ENCODE measurements around the gene NDUFA11. TPM values are rescaled to one million over a fixed set of nuclear protein-coding genes. Genes with fewer than 3 reads are reported as not detected.
"Not testable (repeated sequence)": the region's sequence is repeated elsewhere in the genome, so short reads cannot be mapped to it uniquely, and the experiment has no call there.

NDUFA11 gene
- total and polyA plus RNA-seq, 7 donors = 242 to 450 (median 395) TPM

DNA sequence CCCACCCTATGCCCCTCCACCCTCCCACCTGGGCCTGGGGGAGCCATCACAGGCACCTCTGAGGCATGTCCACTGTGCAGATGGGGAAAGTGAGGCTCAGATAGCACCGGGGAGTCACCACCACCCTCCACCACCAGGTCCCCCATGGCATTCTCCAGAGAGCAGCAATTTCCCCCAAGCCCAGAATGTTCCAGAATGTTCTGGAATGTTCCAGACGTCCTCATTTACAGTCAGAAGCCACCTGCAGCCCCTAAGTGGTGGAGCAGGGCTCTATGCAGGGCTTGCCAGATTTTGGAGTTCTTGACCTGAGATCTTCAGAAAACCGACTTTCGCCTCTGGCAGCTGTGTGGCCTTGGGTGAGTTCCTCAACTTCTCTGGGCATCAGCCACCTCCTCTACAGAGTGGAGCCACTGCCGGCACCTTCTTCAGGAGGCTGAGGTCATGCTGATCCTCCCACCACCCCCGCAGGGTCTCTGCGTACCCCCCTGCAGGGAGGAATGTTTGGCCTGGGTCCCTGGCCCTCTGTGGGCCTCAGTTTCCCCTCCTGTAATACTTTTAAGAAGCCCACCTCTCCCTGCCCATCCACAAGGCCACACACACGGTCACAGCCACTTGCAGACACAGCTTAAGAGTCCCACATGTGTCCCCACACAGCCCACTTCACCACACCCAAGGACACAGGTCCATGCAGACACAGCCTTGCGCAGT lies 39.4 kb downstream of the NDUFA11 start:
- intact Hi-C loops (cut with DNase I) = no loop called here
- Histone ChIP-seq H3K4me3 (no peak overlapping the region), H3K4me1 (no peaks in the 10 kb centered on the region), H3K9me3 (no peaks in the 10 kb centered on the region), H3K27me3 (no peaks in the 10 kb centered on the region), H3K27ac (no peak overlapping the region), H3K36me3 (no peaks in the 10 kb centered on the region)
- WGBS, 2 donors = 86 to 88% methylated on average over 9 of the region's 9 CpGs
- no peak for TF ChIP-seq POLR2A (IDR thresholded peaks at IDR 0.05)
- TF ChIP-seq POLR2AphosphoS5 (IDR thresholded peaks at IDR 0.05) = no peak
- no peak for TF ChIP-seq EP300 (IDR thresholded peaks at IDR 0.05)
- TF ChIP-seq, protein P1, sequence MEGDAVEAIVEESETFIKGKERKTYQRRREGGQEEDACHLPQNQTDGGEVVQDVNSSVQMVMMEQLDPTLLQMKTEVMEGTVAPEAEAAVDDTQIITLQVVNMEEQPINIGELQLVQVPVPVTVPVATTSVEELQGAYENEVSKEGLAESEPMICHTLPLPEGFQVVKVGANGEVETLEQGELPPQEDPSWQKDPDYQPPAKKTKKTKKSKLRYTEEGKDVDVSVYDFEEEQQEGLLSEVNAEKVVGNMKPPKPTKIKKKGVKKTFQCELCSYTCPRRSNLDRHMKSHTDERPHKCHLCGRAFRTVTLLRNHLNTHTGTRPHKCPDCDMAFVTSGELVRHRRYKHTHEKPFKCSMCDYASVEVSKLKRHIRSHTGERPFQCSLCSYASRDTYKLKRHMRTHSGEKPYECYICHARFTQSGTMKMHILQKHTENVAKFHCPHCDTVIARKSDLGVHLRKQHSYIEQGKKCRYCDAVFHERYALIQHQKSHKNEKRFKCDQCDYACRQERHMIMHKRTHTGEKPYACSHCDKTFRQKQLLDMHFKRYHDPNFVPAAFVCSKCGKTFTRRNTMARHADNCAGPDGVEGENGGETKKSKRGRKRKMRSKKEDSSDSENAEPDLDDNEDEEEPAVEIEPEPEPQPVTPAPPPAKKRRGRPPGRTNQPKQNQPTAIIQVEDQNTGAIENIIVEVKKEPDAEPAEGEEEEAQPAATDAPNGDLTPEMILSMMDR (IDR thresholded peaks at IDR 0.05) = no peak
- no peak for DNase-seq

DNA sequence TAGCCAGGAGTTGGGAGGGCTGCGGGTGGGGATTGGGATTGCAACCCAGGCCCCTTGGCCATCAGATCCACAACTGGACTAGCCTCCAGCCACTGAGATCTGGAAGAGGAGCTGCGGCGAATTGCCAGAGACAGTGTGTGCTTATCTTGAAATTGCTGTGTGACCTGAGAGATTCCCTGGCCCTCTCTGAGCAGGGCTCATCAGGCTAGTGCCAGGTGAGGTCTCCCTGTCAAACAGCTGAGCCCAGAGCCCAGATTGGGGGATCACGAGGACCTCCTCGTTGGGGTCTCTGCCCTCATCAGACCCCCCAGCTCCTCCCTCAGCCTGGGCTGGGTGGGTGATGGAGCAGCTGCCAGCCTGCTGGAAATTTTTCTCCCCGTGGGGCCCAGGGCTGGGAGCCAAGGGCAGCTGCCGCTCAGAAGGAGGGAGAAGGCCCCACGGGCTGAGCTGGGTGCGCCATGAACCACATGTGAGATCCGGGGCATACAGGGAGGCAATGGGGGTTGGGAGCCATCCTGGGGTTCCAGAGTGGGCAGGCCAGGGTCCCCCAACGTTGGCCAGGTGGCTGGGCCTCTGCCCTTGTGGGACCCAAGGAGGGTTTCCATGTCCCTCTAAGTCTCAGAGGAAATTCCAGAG lies 40.4 kb downstream of the NDUFA11 start:
- intact Hi-C loops (cut with DNase I) = no loop called here
- H3K4me1 ChIP-seq = no peaks in the 10 kb centered on the region
- no peaks in the 10 kb centered on the region for H3K36me3 ChIP-seq
- H3K27me3 ChIP-seq = no peaks in the 10 kb centered on the region
- no peak for DNase-seq
- 69 to 79% methylated on average over 11 of the region's 11 CpGs for WGBS, 2 donors
- no peaks in the 10 kb centered on the region for H3K9me3 ChIP-seq
- H3K27ac ChIP-seq = no peak overlapping the region
- TF ChIP-seq POLR2A (IDR thresholded peaks at IDR 0.05) (no peak), EP300 (IDR thresholded peaks at IDR 0.05) (no peak), POLR2AphosphoS5 (IDR thresholded peaks at IDR 0.05) (no peak)
- TF ChIP-seq, protein P1 (IDR thresholded peaks at IDR 0.05) = no peak
- H3K4me3 ChIP-seq = no peak overlapping the region

DNA sequence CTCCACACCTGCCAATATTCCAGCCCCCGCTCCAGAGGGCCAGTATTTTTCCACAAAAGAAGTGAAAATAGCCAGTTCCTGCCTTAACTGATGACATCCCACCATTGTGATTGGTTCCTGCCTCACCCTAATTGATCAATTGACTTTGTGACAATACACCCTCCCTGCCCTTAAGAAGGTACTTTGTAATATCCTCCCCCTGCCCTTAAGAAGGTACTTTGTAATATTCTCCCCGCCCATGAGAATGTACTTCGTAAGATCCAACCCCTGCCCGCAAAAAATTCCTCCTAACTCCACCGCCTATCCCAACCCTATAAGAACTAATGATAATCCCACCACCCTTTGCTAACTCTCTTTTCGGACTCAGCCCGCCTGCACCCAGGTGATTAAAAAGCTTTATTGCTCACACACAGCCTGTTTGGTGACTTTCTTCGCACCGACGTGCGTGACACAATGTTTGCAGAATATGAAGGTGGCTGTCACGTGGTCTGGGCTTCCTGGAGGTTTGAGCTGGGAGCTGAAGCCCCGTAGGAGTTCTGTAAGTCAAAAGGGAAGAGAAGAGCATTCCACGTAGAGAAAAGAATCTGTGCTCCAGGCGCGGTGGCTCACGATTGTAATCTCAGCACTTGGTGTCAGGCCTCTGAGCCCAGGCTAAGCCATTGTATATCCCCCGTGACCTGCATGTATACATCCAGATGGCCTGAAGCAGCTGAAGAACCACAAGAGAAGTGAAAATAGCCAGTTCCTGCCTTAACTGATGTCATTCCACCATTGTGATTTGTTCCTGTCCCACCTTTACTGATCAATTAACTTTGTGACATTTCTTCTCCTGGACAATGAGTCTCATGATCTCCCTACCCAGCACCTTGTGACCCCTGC lies 46.1 kb downstream of the NDUFA11 start:
- H3K4me1 ChIP-seq = no peaks in the 10 kb centered on the region
- H3K9me3 ChIP-seq = no peaks in the 10 kb centered on the region
- WGBS, 2 donors = 78 to 89% methylated on average over 18 of the region's 18 CpGs
- TF ChIP-seq, protein P1 (IDR thresholded peaks at IDR 0.05) = no peak
- no peak for TF ChIP-seq POLR2AphosphoS5 (IDR thresholded peaks at IDR 0.05)
- TF ChIP-seq POLR2A (IDR thresholded peaks at IDR 0.05) = no peak
- no peak for TF ChIP-seq EP300 (IDR thresholded peaks at IDR 0.05)
- no peak for DNase-seq
- no peaks in the 10 kb centered on the region for H3K27me3 ChIP-seq
- H3K27ac ChIP-seq = no peak overlapping the region
- H3K36me3 ChIP-seq = no peaks in the 10 kb centered on the region
- intact Hi-C loops (cut with DNase I) = no loop called here
- H3K4me3 ChIP-seq = no peak overlapping the region

DNA sequence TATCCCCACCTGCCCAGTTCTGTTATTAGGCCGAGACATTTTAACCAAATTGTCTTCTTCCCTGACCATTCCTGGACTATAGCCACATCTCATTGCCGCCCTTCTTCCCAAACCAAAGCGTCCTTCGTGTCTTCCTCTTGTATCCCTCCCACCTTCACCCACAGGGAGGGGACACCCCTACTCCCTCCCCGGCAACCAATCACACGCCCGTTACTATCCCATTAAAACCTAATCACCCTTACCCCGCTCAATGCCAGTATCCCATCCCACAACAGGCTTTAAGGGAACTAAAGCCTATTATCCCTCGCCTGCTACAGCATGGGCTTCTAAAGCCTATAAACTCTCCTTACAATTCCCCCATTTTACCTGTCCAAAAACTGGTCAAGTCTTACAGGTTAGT lies 48.4 kb downstream of the NDUFA11 start:
- H3K4me3 ChIP-seq; H3K27me3 ChIP-seq; intact Hi-C loops (cut with DNase I); H3K9me3 ChIP-seq; H3K27ac ChIP-seq; H3K36me3 ChIP-seq; DNase-seq: not testable (repeated sequence)
- peaks cover 0 to 13% (median 11%) of the 10 kb centered on the region in 4 donors for H3K4me1 ChIP-seq
- WGBS, 2 donors = 89 to 93% methylated on average over 9 of the region's 9 CpGs

DNA sequence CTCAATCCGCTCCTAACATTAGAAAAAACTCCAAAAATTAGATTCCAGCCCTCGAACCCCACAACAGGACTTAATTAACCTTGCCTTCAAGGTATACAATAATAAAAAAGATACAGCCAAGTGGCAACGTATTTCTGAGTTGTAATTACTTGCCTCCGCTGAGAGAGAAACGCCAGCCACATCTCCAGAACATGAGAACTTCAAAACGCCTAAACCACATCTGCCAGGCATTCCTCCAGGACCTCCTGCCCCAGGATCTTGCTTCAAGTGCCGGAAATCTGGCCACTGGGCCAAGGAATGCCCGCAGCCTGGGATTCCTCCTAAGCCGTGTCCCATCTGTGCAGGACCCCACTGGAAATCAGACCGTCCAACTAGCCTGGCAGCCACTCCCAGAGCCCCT lies 49.5 kb downstream of the NDUFA11 start:
- 82 to 86% methylated on average over 10 of the region's 10 CpGs for WGBS, 2 donors
- H3K27me3 ChIP-seq; intact Hi-C loops (cut with DNase I); H3K4me3 ChIP-seq; DNase-seq; H3K27ac ChIP-seq; H3K36me3 ChIP-seq; H3K9me3 ChIP-seq: not testable (repeated sequence)
- H3K4me1 ChIP-seq = peaks cover 0 to 17% (median 13%) of the 10 kb centered on the region in 4 donors

Data from sigmoid colon (tissue), 7 donors.